WI38 (cell line): ENCODE results near the gene DUS2.
"Not testable (repeated sequence)": the region's sequence is repeated elsewhere in the genome, so short reads cannot be mapped to it uniquely, and the experiment has no call there.

Experiments
- H3K4me3 ChIP-seq: 2 replicates; pipeline ENCODE4 v1.5.1; 2011; ENCODE audit warnings: low read depth, mild to moderate bottlenecking, control low read depth, low read length
- CTCF ChIP-seq: IDR thresholded peaks from 2 replicates; pipeline ENCODE4 v1.5.1; 2012; ENCODE audit warnings: low read depth, mild to moderate bottlenecking, control low read depth, low read length

The DUS2 gene

GRCh38 chr16:68019167-68019680 is 3.9 kb upstream of the DUS2 start:
- H3K4me3 ChIP-seq = no peak overlapping the region

GRCh38 chr16:68021490-68021889 is 1.6 kb upstream of the DUS2 start:
- TF ChIP-seq CTCF = no peak
- no peak overlapping the region for H3K4me3 ChIP-seq

More at GRCh38 chr16:68019167-68019680, 3.9 kb upstream of the DUS2 start:
- TF ChIP-seq CTCF = no peak

GRCh38 chr16:68022278-68022727 is 781 bp upstream of the DUS2 start:
- no peak for TF ChIP-seq CTCF
- H3K4me3 ChIP-seq = peak overlapping the region; percentile 80

GRCh38 chr16:68028996-68029395 is 5.9 kb downstream of the DUS2 start:
- no peak overlapping the region for H3K4me3 ChIP-seq
- TF ChIP-seq CTCF = no peak

- H3K4me3 ChIP-seq = not testable (repeated sequence)
These were observed 7.0 kb downstream of the DUS2 start for GRCh38 chr16:68030108-68030507.

GRCh38 chr16:68031951-68032350 is 8.9 kb downstream of the DUS2 start:
- H3K4me3 ChIP-seq = no peak overlapping the region
- TF ChIP-seq CTCF = no peak

- TF ChIP-seq CTCF = no peak
These were observed 10.0 kb downstream of the DUS2 start for GRCh38 chr16:68033101-68033500.

GRCh38 chr16:68035227-68035626 is 12.1 kb downstream of the DUS2 start:
- no peak overlapping the region for H3K4me3 ChIP-seq
- TF ChIP-seq CTCF = no peak

More at GRCh38 chr16:68033101-68033500, 10.0 kb downstream of the DUS2 start:
- no peak overlapping the region for H3K4me3 ChIP-seq
